GM19395 (cell line): Measurements from ENCODE around the gene GSK3A.

Experiments
- ATAC-seq: cut with Tn5 transposase; IDR thresholded peaks from one replicate; pipeline ENCODE4 v1.9.1; 2021; ENCODE audit warnings: mild to moderate bottlenecking, moderate library complexity; ENCODE audit not compliant: unreplicated experiment

GSK3A gene

GRCh38 chr19:42242512-42243409 lies at the start of gene GSK3A:
Gene GSK3A (minus strand): TSS chr19:42242602. CDS start chr19:42242465, 137 bp downstream.
- peak; percentile 64 for ATAC-seq

GRCh38 chr19:42291435-42291810 lies 49.0 kb upstream of the GSK3A start:
- no peak for ATAC-seq

GRCh38 chr19:42290523-42291434 lies 48.4 kb upstream of the GSK3A start:
- ATAC-seq = no peak

- ATAC-seq = no peak
These were observed 47.7 kb upstream of the GSK3A start for GRCh38 chr19:42290136-42290522.

- ATAC-seq = no peak
These were observed 47.2 kb upstream of the GSK3A start for GRCh38 chr19:42289556-42290041.

GRCh38 chr19:42288881-42289555 lies 46.6 kb upstream of the GSK3A start:
- ATAC-seq = no peak

- no peak for ATAC-seq
These were observed 46.0 kb upstream of the GSK3A start for GRCh38 chr19:42288387-42288786.

GRCh38 chr19:42287827-42288107 lies 45.4 kb upstream of the GSK3A start:
- no peak for ATAC-seq

- no peak for ATAC-seq
These were observed 44.8 kb upstream of the GSK3A start for GRCh38 chr19:42287017-42287826.

- no peak for ATAC-seq
These were observed 44.1 kb upstream of the GSK3A start for GRCh38 chr19:42286349-42287016.

- ATAC-seq = no peak
These were observed 43.6 kb upstream of the GSK3A start for GRCh38 chr19:42285988-42286348.

- ATAC-seq = no peak
These were observed 43.1 kb upstream of the GSK3A start for GRCh38 chr19:42285541-42285941.

GRCh38 chr19:42284591-42285341 lies 42.4 kb upstream of the GSK3A start:
- no peak for ATAC-seq

- ATAC-seq = peak; percentile 16
These were observed 41.7 kb upstream of the GSK3A start for GRCh38 chr19:42284066-42284501.

GRCh38 chr19:42283188-42284065 lies 41.0 kb upstream of the GSK3A start:
- ATAC-seq = peak; percentile 39

- no peak for ATAC-seq
These were observed 40.4 kb upstream of the GSK3A start for GRCh38 chr19:42282819-42283187.

- ATAC-seq = no peak
These were observed 39.7 kb upstream of the GSK3A start for GRCh38 chr19:42281827-42282762.
